ENCODE results near the gene DBF4B. TPM values are rescaled to one million over a fixed set of nuclear protein-coding genes. Genes with fewer than 3 reads are reported as not detected.

DBF4B gene
- total and polyA plus RNA-seq, 2 of the 13 experiments (the other 11 are each of a cell fraction or from before 2014, with no cell fraction given): 11.7 to 13.2 TPM

DNA sequence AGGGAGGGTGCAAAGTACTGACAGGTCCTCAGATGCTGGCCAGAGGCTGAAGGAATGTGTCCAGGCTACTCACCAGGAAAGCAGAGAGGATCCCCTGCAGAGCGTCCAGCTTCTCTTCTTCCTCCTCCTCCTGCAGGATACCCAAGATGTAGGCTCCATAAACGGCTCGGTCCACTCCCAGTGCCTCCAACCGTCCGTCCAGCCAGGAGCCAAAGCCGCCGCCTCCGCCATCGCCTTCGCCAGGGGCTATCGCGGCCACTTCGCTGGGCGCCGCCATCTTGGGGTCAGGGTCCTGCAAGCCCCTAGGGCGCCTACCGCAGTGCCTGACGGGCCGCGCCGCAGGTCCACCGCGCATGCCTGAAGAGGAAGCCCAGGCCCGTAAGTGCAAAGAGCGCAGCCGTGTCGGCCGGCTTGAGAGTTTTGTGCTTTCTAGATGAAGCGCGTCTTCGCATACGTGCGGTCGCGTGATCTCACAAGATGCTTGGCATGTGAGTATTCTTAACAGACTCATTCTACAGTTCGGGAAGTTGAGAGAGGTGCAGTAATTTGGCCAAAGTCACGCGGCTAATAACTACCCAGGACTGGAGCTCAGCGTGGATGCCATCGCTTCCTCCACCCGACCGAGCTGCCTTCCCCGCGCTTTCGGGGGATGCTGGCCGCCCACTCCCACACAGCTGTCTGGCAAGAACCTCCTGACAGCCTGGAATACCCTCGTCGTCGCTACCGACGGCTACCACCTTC is 18.8 kb upstream of the DBF4B start, which contains the start of gene CCDC43 (continued):
- TF ChIP-seq, protein P1, sequence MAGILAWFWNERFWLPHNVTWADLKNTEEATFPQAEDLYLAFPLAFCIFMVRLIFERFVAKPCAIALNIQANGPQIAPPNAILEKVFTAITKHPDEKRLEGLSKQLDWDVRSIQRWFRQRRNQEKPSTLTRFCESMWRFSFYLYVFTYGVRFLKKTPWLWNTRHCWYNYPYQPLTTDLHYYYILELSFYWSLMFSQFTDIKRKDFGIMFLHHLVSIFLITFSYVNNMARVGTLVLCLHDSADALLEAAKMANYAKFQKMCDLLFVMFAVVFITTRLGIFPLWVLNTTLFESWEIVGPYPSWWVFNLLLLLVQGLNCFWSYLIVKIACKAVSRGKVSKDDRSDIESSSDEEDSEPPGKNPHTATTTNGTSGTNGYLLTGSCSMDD (CRISPR knock-in tag; IDR thresholded peaks at IDR 0.05): no peak; the same call in 1 of the 2 replicates
- TF ChIP-seq NR3C1 (CRISPR knock-in tag; IDR thresholded peaks at IDR 0.05) (no peak), JARID2 (CRISPR knock-in tag; IDR thresholded peaks at IDR 0.05; ENCODE audit: insufficient replicate concordance) (peak; percentile 89), RBAK (CRISPR knock-in tag; IDR thresholded peaks at IDR 0.05) (no peak), ZNF841 (CRISPR knock-in tag; IDR thresholded peaks at IDR 0.05; ENCODE audit: borderline replicate concordance) (no peak), ETV5 (CRISPR knock-in tag; IDR thresholded peaks at IDR 0.05; ENCODE audit: borderline replicate concordance) (peak; percentile 37; the same call in 1 of the 2 replicates), RCOR2 (CRISPR knock-in tag; IDR thresholded peaks at IDR 0.05) (no peak), SIN3A (IDR thresholded peaks at IDR 0.05; ENCODE audit: borderline replicate concordance, low read depth, low read length) (peak; percentile 68; the same call in 1 of the 2 replicates), PCBP1 (IDR thresholded peaks at IDR 0.05; ENCODE audit: borderline replicate concordance, low read depth, low read length) (no peak), ZNF775 (CRISPR knock-in tag; IDR thresholded peaks at IDR 0.05; ENCODE audit: borderline replicate concordance) (no peak), RAD51 (IDR thresholded peaks at IDR 0.05; ENCODE audit: borderline replicate concordance) (no peak), ESRRA (CRISPR knock-in tag; IDR thresholded peaks at IDR 0.05; ENCODE audit: low read depth) (peak; percentile 70; the same call in 1 of the 2 replicates), ZEB1 (IDR thresholded peaks at IDR 0.05; ENCODE audit: insufficient replicate concordance, low read depth) (no peak), RELA (CRISPR knock-in tag; IDR thresholded peaks at IDR 0.05) (no peak; the same call in 1 of the 2 replicates), ZFP41 (CRISPR knock-in tag; IDR thresholded peaks at IDR 0.05; ENCODE audit: borderline replicate concordance) (no peak; the same call in 1 of the 2 replicates), NFRKB (IDR thresholded peaks at IDR 0.05) (no peak; the same call in none of the 2 replicates), ZNF773 (CRISPR knock-in tag; IDR thresholded peaks at IDR 0.05; ENCODE audit: borderline replicate concordance) (no peak)
- TF ChIP-seq, protein P2, sequence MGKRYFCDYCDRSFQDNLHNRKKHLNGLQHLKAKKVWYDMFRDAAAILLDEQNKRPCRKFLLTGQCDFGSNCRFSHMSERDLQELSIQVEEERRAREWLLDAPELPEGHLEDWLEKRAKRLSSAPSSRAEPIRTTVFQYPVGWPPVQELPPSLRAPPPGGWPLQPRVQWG (CRISPR knock-in tag; IDR thresholded peaks at IDR 0.05; ENCODE audit: borderline replicate concordance, low read depth): no peak
- TF ChIP-seq, protein P3, sequence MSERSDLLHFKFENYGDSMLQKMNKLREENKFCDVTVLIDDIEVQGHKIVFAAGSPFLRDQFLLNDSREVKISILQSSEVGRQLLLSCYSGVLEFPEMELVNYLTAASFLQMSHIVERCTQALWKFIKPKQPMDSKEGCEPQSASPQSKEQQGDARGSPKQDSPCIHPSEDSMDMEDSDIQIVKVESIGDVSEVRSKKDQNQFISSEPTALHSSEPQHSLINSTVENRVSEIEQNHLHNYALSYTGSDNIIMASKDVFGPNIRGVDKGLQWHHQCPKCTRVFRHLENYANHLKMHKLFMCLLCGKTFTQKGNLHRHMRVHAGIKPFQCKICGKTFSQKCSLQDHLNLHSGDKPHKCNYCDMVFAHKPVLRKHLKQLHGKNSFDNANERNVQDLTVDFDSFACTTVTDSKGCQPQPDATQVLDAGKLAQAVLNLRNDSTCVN (CRISPR knock-in tag; IDR thresholded peaks at IDR 0.05; ENCODE audit: borderline replicate concordance): peak; percentile 66; the same call in 1 of the 2 replicates
- TF ChIP-seq, protein P4, sequence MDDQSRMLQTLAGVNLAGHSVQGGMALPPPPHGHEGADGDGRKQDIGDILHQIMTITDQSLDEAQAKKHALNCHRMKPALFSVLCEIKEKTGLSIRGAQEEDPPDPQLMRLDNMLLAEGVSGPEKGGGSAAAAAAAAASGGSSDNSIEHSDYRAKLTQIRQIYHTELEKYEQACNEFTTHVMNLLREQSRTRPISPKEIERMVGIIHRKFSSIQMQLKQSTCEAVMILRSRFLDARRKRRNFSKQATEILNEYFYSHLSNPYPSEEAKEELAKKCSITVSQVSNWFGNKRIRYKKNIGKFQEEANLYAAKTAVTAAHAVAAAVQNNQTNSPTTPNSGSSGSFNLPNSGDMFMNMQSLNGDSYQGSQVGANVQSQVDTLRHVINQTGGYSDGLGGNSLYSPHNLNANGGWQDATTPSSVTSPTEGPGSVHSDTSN (CRISPR knock-in tag; IDR thresholded peaks at IDR 0.05; ENCODE audit: borderline replicate concordance): no peak
- TF ChIP-seq, protein P5, sequence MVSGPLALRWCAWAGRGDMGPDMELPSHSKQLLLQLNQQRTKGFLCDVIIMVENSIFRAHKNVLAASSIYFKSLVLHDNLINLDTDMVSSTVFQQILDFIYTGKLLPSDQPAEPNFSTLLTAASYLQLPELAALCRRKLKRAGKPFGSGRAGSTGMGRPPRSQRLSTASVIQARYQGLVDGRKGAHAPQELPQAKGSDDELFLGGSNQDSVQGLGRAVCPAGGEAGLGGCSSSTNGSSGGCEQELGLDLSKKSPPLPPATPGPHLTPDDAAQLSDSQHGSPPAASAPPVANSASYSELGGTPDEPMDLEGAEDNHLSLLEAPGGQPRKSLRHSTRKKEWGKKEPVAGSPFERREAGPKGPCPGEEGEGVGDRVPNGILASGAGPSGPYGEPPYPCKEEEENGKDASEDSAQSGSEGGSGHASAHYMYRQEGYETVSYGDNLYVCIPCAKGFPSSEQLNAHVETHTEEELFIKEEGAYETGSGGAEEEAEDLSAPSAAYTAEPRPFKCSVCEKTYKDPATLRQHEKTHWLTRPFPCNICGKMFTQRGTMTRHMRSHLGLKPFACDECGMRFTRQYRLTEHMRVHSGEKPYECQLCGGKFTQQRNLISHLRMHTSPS (CRISPR knock-in tag; IDR thresholded peaks at IDR 0.05; ENCODE audit: low read depth): peak; percentile 15; the same call in 1 of the 2 replicates
- TF ChIP-seq, protein P6, sequence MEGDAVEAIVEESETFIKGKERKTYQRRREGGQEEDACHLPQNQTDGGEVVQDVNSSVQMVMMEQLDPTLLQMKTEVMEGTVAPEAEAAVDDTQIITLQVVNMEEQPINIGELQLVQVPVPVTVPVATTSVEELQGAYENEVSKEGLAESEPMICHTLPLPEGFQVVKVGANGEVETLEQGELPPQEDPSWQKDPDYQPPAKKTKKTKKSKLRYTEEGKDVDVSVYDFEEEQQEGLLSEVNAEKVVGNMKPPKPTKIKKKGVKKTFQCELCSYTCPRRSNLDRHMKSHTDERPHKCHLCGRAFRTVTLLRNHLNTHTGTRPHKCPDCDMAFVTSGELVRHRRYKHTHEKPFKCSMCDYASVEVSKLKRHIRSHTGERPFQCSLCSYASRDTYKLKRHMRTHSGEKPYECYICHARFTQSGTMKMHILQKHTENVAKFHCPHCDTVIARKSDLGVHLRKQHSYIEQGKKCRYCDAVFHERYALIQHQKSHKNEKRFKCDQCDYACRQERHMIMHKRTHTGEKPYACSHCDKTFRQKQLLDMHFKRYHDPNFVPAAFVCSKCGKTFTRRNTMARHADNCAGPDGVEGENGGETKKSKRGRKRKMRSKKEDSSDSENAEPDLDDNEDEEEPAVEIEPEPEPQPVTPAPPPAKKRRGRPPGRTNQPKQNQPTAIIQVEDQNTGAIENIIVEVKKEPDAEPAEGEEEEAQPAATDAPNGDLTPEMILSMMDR (CRISPR knock-in tag; IDR thresholded peaks at IDR 0.05): 0 out of 2 replicates have a peak, but pooled peaks have one; percentile 17

Data from HepG2 (cell line).